Measurements from ENCODE around the gene E2F7. TPM values are rescaled to one million over a fixed set of nuclear protein-coding genes. Genes with fewer than 3 reads are reported as not detected.

Gene E2F7, protein sequence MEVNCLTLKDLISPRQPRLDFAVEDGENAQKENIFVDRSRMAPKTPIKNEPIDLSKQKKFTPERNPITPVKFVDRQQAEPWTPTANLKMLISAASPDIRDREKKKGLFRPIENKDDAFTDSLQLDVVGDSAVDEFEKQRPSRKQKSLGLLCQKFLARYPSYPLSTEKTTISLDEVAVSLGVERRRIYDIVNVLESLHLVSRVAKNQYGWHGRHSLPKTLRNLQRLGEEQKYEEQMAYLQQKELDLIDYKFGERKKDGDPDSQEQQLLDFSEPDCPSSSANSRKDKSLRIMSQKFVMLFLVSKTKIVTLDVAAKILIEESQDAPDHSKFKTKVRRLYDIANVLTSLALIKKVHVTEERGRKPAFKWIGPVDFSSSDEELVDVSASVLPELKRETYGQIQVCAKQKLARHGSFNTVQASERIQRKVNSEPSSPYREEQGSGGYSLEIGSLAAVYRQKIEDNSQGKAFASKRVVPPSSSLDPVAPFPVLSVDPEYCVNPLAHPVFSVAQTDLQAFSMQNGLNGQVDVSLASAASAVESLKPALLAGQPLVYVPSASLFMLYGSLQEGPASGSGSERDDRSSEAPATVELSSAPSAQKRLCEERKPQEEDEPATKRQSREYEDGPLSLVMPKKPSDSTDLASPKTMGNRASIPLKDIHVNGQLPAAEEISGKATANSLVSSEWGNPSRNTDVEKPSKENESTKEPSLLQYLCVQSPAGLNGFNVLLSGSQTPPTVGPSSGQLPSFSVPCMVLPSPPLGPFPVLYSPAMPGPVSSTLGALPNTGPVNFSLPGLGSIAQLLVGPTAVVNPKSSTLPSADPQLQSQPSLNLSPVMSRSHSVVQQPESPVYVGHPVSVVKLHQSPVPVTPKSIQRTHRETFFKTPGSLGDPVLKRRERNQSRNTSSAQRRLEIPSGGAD
- under 1 TPM; 0.30 to 0.36 TPM for total RNA-seq
- polyA plus RNA-seq, result not detected
- long read RNA-seq, donor 1, result 0 reads
- long read RNA-seq, donor 2, result 0 reads

GRCh38 chr12:77065361-77066204, at the start of gene E2F7:
Gene E2F7 (minus strand): TSS chr12:77065569. CDS start chr12:77064635, 934 bp downstream.
- intact Hi-C loops (cut with DNase I), result loop anchor here in 1 of 2 donors (10.0 kb wide), 1 partner anchor 259 kb away; no protein-coding TSS in a partner anchor
- H3K4me3 ChIP-seq (ENCODE audit: low read length in 2 of 2), result peak within 1 kb of the TSS; percentile 60 to 83
- WGBS, 2 donors, result 0 to 1% methylated on average over 64 to 87 of the region's 87 CpGs
- no peaks in the 10 kb centered on the region for H3K4me1 ChIP-seq (ENCODE audit: control insufficient read depth in 1 of 2, insufficient read depth in 2 of 2, low read length in 2 of 2)
- ATAC-seq (ENCODE audit: low FRiP score), result peak; percentile 95
- H3K36me3 ChIP-seq (ENCODE audit: control insufficient read depth in 1 of 2, insufficient read depth in 2 of 2, low read length in 1 of 2), result no peaks in the 10 kb centered on the region
- H3K27me3 ChIP-seq (ENCODE audit: control insufficient read depth in 1 of 2, insufficient read depth in 2 of 2, low read length in 1 of 2), result no peaks in the 10 kb centered on the region
- H3K9me3 ChIP-seq (ENCODE audit: control insufficient read depth, low read length), result no peaks in the 10 kb centered on the region
- peak; percentile 89 to 95 for DNase-seq
- H3K27ac ChIP-seq (ENCODE audit: low read depth in 1 of 2, low read length in 2 of 2), result no peak within 1 kb of the TSS

- ATAC-seq (ENCODE audit: low FRiP score), result no peak
- Histone ChIP-seq H3K4me1 (ENCODE audit: control insufficient read depth in 1 of 2, insufficient read depth in 2 of 2, low read length in 2 of 2) (no peaks in the 10 kb centered on the region), H3K27me3 (ENCODE audit: control insufficient read depth in 1 of 2, insufficient read depth in 2 of 2, low read length in 1 of 2) (no peaks in the 10 kb centered on the region), H3K27ac (ENCODE audit: low read depth in 1 of 2, low read length in 2 of 2) (no peak overlapping the region), H3K4me3 (ENCODE audit: low read length in 2 of 2) (no peak overlapping the region), H3K36me3 (ENCODE audit: control insufficient read depth in 1 of 2, insufficient read depth in 2 of 2, low read length in 1 of 2) (no peaks in the 10 kb centered on the region), H3K9me3 (ENCODE audit: control insufficient read depth, low read length) (peaks cover 4% of the 10 kb centered on the region)
- 80 to 85% methylated on average over 4 of the region's 4 CpGs for WGBS, 2 donors
- intact Hi-C loops (cut with DNase I), result no loop called here
- DNase-seq, result no peak
These were observed 48.6 kb upstream of the E2F7 start for GRCh38 chr12:77113971-77114370.

DNA sequence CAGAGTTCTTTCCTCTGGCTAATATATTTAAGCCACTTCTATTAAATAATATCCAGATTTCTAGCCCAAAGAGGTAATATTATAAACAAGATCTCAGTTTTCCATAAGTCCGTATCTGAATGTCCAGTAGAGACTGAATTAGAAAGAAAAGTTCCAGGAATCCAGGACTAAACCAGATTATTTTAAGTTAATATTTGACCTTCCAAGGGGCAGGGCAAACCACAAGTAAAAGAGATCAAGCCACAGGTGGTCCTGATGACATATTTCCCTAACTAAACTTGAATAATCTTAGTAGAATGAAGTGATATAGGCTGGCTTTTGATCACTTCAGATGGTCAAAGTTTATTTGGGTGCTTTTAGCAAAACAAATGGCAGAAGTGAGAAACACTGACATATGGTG, 43.3 kb upstream of the E2F7 start:
- ATAC-seq (ENCODE audit: low FRiP score) (no peak), DNase-seq (no peak)
- Histone ChIP-seq H3K27me3 (ENCODE audit: control insufficient read depth in 1 of 2, insufficient read depth in 2 of 2, low read length in 1 of 2) (no peaks in the 10 kb centered on the region), H3K4me3 (ENCODE audit: low read length in 2 of 2) (no peak overlapping the region), H3K27ac (ENCODE audit: low read depth in 1 of 2, low read length in 2 of 2) (no peak overlapping the region), H3K9me3 (ENCODE audit: control insufficient read depth, low read length) (no peaks in the 10 kb centered on the region), H3K4me1 (ENCODE audit: control insufficient read depth in 1 of 2, insufficient read depth in 2 of 2, low read length in 2 of 2) (no peaks in the 10 kb centered on the region), H3K36me3 (ENCODE audit: control insufficient read depth in 1 of 2, insufficient read depth in 2 of 2, low read length in 1 of 2) (no peaks in the 10 kb centered on the region)
- intact Hi-C loops (cut with DNase I), result no loop called here
- 63 to 67% methylated on average over 1 of the region's 1 CpG for WGBS, 2 donors

DNA sequence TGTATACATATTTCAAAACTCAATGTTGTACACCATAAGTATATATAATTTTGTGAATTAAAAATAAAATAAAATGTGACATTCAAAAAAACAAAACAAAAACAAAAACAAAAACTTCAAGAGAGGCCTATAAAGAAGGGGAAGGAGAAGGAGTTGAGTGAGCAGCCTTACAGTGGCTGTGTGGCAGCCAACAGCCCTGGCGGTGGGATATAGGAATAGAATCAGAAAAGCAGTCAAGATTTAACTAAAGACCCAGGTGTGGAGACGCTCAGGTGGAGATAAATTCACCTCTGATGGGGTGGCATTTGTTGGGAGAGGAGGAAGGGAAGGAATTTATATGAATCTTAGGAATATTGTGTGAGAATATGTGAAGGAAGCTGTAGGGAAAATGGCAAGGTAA, 41.8 kb upstream of the E2F7 start:
- H3K36me3 ChIP-seq (ENCODE audit: control insufficient read depth in 1 of 2, insufficient read depth in 2 of 2, low read length in 1 of 2), result no peaks in the 10 kb centered on the region
- no peak overlapping the region for H3K4me3 ChIP-seq (ENCODE audit: low read length in 2 of 2)
- H3K27ac ChIP-seq (ENCODE audit: low read depth in 1 of 2, low read length in 2 of 2), result no peak overlapping the region
- DNase-seq (no peak), ATAC-seq (ENCODE audit: low FRiP score) (no peak)
- WGBS, 2 donors, result 59 to 78% methylated on average over 2 of the region's 2 CpGs
- H3K9me3 ChIP-seq (ENCODE audit: control insufficient read depth, low read length), result no peaks in the 10 kb centered on the region
- H3K27me3 ChIP-seq (ENCODE audit: control insufficient read depth in 1 of 2, insufficient read depth in 2 of 2, low read length in 1 of 2), result no peaks in the 10 kb centered on the region
- intact Hi-C loops (cut with DNase I), result no loop called here
- no peaks in the 10 kb centered on the region for H3K4me1 ChIP-seq (ENCODE audit: control insufficient read depth in 1 of 2, insufficient read depth in 2 of 2, low read length in 2 of 2)

DNA sequence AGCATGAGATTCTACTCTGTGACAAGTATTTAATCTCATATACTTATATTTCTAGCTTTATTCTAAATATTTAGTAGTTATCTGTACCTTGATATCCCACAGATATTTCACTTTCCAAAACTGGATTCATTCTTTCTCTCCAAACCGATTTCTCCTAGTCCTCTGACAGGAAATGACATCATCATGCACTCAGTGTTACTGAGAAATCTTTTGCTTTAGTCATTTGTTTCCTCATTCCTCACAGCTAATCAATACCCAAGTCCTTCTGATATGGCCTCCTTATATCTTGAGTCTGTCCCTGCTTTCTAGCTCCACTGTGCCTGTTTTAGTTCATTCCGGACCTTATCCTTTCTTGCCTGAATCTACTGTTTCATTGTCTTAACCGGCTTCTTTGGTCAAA, 39.4 kb upstream of the E2F7 start:
- H3K9me3 ChIP-seq (ENCODE audit: control insufficient read depth, low read length), result no peaks in the 10 kb centered on the region
- no peak overlapping the region for H3K27ac ChIP-seq (ENCODE audit: low read depth in 1 of 2, low read length in 2 of 2)
- H3K36me3 ChIP-seq (ENCODE audit: control insufficient read depth in 1 of 2, insufficient read depth in 2 of 2, low read length in 1 of 2), result no peaks in the 10 kb centered on the region
- H3K27me3 ChIP-seq (ENCODE audit: control insufficient read depth in 1 of 2, insufficient read depth in 2 of 2, low read length in 1 of 2), result no peaks in the 10 kb centered on the region
- intact Hi-C loops (cut with DNase I), result no loop called here
- no peak for ATAC-seq (ENCODE audit: low FRiP score)
- WGBS, 2 donors, result 66 to 70% methylated on average over 3 of the region's 3 CpGs
- DNase-seq, result no peak
- no peaks in the 10 kb centered on the region for H3K4me1 ChIP-seq (ENCODE audit: control insufficient read depth in 1 of 2, insufficient read depth in 2 of 2, low read length in 2 of 2)
- no peak overlapping the region for H3K4me3 ChIP-seq (ENCODE audit: low read length in 2 of 2)

DNA sequence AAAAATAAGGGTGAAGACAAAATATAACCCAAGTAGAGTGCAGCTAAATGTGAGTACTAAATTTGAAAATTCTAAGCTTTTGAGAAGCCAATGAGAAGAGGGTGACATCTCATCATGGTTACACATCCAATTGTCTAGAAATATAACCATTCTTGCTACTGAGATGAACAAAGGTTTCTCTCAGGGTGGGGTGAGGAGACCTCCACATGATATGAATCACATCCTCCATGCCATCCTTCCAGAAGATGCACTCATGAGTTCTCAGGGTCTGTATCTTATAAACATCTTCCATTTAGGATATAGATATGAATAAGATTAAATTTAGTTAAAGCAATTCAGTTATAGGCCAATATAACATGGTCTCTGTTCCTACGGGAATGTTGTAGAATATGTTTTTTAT, 38.9 kb upstream of the E2F7 start:
- Histone ChIP-seq H3K36me3 (ENCODE audit: control insufficient read depth in 1 of 2, insufficient read depth in 2 of 2, low read length in 1 of 2) (no peaks in the 10 kb centered on the region), H3K27ac (ENCODE audit: low read depth in 1 of 2, low read length in 2 of 2) (no peak overlapping the region), H3K4me3 (ENCODE audit: low read length in 2 of 2) (no peak overlapping the region), H3K9me3 (ENCODE audit: control insufficient read depth, low read length) (no peaks in the 10 kb centered on the region), H3K4me1 (ENCODE audit: control insufficient read depth in 1 of 2, insufficient read depth in 2 of 2, low read length in 2 of 2) (no peaks in the 10 kb centered on the region), H3K27me3 (ENCODE audit: control insufficient read depth in 1 of 2, insufficient read depth in 2 of 2, low read length in 1 of 2) (no peaks in the 10 kb centered on the region)
- ATAC-seq (ENCODE audit: low FRiP score), result no peak
- no peak for DNase-seq
- intact Hi-C loops (cut with DNase I), result no loop called here
- 46 to 77% methylated on average over 1 of the region's 1 CpG for WGBS, 2 donors

GRCh38 chr12:77102691-77103090, 37.3 kb upstream of the E2F7 start:
- Histone ChIP-seq H3K4me1 (ENCODE audit: control insufficient read depth in 1 of 2, insufficient read depth in 2 of 2, low read length in 2 of 2) (no peaks in the 10 kb centered on the region), H3K4me3 (ENCODE audit: low read length in 2 of 2) (no peak overlapping the region), H3K9me3 (ENCODE audit: control insufficient read depth, low read length) (peaks cover 1% of the 10 kb centered on the region), H3K27ac (ENCODE audit: low read depth in 1 of 2, low read length in 2 of 2) (no peak overlapping the region), H3K27me3 (ENCODE audit: control insufficient read depth in 1 of 2, insufficient read depth in 2 of 2, low read length in 1 of 2) (no peaks in the 10 kb centered on the region), H3K36me3 (ENCODE audit: control insufficient read depth in 1 of 2, insufficient read depth in 2 of 2, low read length in 1 of 2) (no peaks in the 10 kb centered on the region)
- intact Hi-C loops (cut with DNase I), result no loop called here
- WGBS, 2 donors, result 89 to 100% methylated on average over 1 of the region's 1 CpG
- DNase-seq, result no peak
- ATAC-seq (ENCODE audit: low FRiP score), result no peak

GRCh38 chr12:77102123-77102522, 36.8 kb upstream of the E2F7 start:
- H3K27me3 ChIP-seq (ENCODE audit: control insufficient read depth in 1 of 2, insufficient read depth in 2 of 2, low read length in 1 of 2), result no peaks in the 10 kb centered on the region
- WGBS, 2 donors, result 72 to 75% methylated on average over 2 of the region's 2 CpGs
- intact Hi-C loops (cut with DNase I), result no loop called here

More at GRCh38 chr12:77102123-77102522, 36.8 kb upstream of the E2F7 start:
- Histone ChIP-seq H3K27ac (ENCODE audit: low read depth in 1 of 2, low read length in 2 of 2) (no peak overlapping the region), H3K36me3 (ENCODE audit: control insufficient read depth in 1 of 2, insufficient read depth in 2 of 2, low read length in 1 of 2) (no peaks in the 10 kb centered on the region), H3K4me1 (ENCODE audit: control insufficient read depth in 1 of 2, insufficient read depth in 2 of 2, low read length in 2 of 2) (no peaks in the 10 kb centered on the region), H3K4me3 (ENCODE audit: low read length in 2 of 2) (no peak overlapping the region), H3K9me3 (ENCODE audit: control insufficient read depth, low read length) (peaks cover 1% of the 10 kb centered on the region)
- ATAC-seq (ENCODE audit: low FRiP score) (no peak), DNase-seq (no peak)
